Tibial nerve (tissue), 4 donors: Measurements from ENCODE around the gene NDUFA11. TPM values are rescaled to one million over a fixed set of nuclear protein-coding genes. Genes with fewer than 3 reads are reported as not detected.

ENCODE experiments used
- DNase-seq, 2 donors: peaks; one replicate each; pipeline ENCODE4 v3.0.0-alpha.2; 2019; ENCODE audit warnings: low spot score in 2 of 2
- H3K27ac ChIP-seq, 4 donors: fragments of 200-600 bp; sonication (generic) in 3 of 4; one replicate each; pipeline ENCODE4 v1.5.1; 2017 to 2019; ENCODE audit warnings: mild to moderate bottlenecking in 1 of 4
- H3K27me3 ChIP-seq, 2 donors: fragments of 200-600 bp; sonication (generic) in 1 of 2; one replicate each; pipeline versions ENCODE4 v1.5.1 to v1.6.0; 2017 to 2019
- H3K36me3 ChIP-seq, 3 donors: fragments of 200-600 bp; sonication (generic); one replicate each; pipeline ENCODE4 v1.5.1; 2018 to 2019
- H3K4me1 ChIP-seq, 4 donors: fragments of 200-600 bp; sonication (generic) in 3 of 4; one replicate each; pipeline ENCODE4 v1.5.1; 2017 to 2019
- H3K4me3 ChIP-seq, 4 donors: fragments of 200-600 bp; sonication (generic) in 3 of 4; one replicate each; pipeline ENCODE4 v1.5.1; 2017 to 2019; ENCODE audit warnings: mild to moderate bottlenecking in 1 of 4, moderate library complexity in 1 of 4
- H3K9me3 ChIP-seq, 4 donors: fragments of 200-600 bp; sonication (generic) in 3 of 4; one replicate each; pipeline ENCODE4 v1.5.1; 2017 to 2019
- EP300 ChIP-seq, 2 donors: sonication (generic); formaldehyde crosslinking; IDR thresholded peaks; one replicate each; pipeline ENCODE4 v1.6.1; 2017; ENCODE audit warnings: antibody characterized with exemption in 2 of 2, mild to moderate bottlenecking in 1 of 2
- POLR2A ChIP-seq, 2 donors: fragments of 450-650 bp; IDR thresholded peaks; one replicate each; pipeline ENCODE4 v1.6.1; 2017; ENCODE audit warnings: antibody characterized with exemption in 2 of 2, mild to moderate bottlenecking in 2 of 2, moderate library complexity in 2 of 2
- WGBS, 2 donors: methylation state at CpG; one replicate each; pipeline ENCODE4 v1.1.5; 2018; 5-methylcytosine and 5-hydroxymethylcytosine counted together
- total RNA-seq, 4 donors: library from RNA; depleted of rRNA; stranded (reverse); fragments of >200 nt; gene quantifications; one replicate each; pipeline ENCODE4 v1.1.0, GENCODE V29; 2016
- TF ChIP-seq, protein P1 (sequence below), 5 experiments: fragments of 200-600 bp in 3 of 5; fragments of 450-650 bp in 2 of 5; sonication (generic) in 3 of 5; IDR thresholded peaks; one replicate each; pipeline ENCODE4 v1.5.1; 2016 to 2019; ENCODE audit warnings: antibody characterized with exemption in 5 of 5, mild to moderate bottlenecking in 3 of 5, moderate library complexity in 2 of 5

NDUFA11 gene
- total RNA-seq, 4 donors from 2014 or later: 184 to 350 (median 216) TPM

DNA sequence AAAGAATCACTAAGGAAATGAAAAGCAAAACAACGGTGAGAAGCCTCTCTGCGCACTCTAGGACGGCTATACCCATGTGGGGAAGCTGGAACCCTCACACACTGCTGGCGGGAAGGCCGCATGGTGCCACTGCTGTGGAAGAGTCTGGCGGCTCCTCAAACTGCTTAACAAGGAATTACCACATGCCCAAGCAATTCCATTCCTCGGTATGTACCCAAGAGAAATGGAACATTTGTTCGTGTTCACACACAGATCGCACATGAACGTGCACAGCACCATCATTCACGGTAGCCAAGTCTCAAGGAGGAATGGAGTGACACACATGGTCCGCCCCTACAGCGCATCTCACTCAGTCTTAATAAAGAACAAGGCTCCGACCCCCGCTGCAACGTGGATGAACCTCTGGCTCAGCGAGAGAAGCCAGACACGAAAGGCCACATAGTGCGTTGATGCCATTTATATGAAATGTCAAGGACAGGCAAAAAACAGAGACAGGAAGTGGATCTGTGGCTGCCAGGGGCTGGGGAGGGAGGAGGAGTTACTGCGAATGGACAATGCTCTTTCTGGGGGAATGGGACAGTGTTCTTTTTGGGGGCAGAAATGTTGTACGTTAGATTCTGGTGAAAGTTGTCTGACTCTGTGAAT, 18.0 kb upstream of the NDUFA11 start:
- Histone ChIP-seq H3K27me3 (no peaks in the 10 kb centered on the region), H3K36me3 (peaks cover 0 to 96% (median 41%) of the 10 kb centered on the region in 3 donors), H3K4me3 (no peak overlapping the region), H3K9me3 (no peaks in the 10 kb centered on the region), H3K4me1 (peaks cover 0 to 28% (median 5%) of the 10 kb centered on the region in 4 donors), H3K27ac (peak overlapping the region in 2 of 4 donors; percentile 74 to 86)
- no peak for DNase-seq
- 71 to 72% methylated on average over 21 of the region's 21 CpGs for WGBS, 2 donors
- TF ChIP-seq EP300 (IDR thresholded peaks at IDR 0.05): peak in 1 of 2 donors; percentile 46
- TF ChIP-seq, protein P1, sequence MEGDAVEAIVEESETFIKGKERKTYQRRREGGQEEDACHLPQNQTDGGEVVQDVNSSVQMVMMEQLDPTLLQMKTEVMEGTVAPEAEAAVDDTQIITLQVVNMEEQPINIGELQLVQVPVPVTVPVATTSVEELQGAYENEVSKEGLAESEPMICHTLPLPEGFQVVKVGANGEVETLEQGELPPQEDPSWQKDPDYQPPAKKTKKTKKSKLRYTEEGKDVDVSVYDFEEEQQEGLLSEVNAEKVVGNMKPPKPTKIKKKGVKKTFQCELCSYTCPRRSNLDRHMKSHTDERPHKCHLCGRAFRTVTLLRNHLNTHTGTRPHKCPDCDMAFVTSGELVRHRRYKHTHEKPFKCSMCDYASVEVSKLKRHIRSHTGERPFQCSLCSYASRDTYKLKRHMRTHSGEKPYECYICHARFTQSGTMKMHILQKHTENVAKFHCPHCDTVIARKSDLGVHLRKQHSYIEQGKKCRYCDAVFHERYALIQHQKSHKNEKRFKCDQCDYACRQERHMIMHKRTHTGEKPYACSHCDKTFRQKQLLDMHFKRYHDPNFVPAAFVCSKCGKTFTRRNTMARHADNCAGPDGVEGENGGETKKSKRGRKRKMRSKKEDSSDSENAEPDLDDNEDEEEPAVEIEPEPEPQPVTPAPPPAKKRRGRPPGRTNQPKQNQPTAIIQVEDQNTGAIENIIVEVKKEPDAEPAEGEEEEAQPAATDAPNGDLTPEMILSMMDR (IDR thresholded peaks at IDR 0.05): no peak

DNA sequence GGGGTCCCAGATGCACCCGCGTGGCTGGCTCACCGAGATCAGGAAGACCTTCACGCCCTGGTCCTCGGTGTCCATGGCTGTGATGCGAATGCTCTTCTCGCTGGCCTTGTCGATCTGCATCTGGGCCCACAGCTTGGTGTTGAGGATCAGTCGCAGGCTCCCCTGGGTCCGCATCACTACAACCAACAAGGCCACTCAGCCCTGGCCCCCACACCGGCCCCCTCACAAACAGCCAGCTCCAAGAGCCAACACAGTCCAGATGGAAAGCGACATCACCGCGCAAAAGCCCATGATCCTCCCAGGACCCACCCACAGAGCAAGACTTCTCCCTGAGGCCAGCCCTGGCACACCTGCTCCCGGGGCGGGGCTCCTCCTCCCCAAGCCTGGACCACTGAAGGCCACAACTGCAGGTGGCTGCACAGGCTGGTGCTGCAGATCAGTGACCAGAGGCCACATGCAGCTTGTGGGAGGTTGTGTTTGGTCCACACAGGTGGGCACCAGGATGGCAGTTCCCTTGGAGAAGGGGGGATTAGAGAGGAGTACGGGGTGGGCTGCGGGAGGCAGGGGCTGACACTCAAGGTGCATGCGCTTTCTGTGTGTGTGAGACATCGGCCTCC, 15.0 kb upstream of the NDUFA11 start:
- Histone ChIP-seq H3K36me3 (peaks cover 0 to 88% (median 30%) of the 10 kb centered on the region in 3 donors), H3K27ac (no peak overlapping the region), H3K4me3 (no peak overlapping the region), H3K9me3 (no peaks in the 10 kb centered on the region), H3K4me1 (peaks cover 0 to 39% (median 21%) of the 10 kb centered on the region in 4 donors), H3K27me3 (no peaks in the 10 kb centered on the region)
- no peak for DNase-seq
- TF ChIP-seq, protein P1 (IDR thresholded peaks at IDR 0.05): no peak
- TF ChIP-seq POLR2A (IDR thresholded peaks at IDR 0.05) (no peak), EP300 (IDR thresholded peaks at IDR 0.05) (no peak)
- WGBS, 2 donors: 94 to 96% methylated on average over 17 to 20 of the region's 20 CpGs

DNA sequence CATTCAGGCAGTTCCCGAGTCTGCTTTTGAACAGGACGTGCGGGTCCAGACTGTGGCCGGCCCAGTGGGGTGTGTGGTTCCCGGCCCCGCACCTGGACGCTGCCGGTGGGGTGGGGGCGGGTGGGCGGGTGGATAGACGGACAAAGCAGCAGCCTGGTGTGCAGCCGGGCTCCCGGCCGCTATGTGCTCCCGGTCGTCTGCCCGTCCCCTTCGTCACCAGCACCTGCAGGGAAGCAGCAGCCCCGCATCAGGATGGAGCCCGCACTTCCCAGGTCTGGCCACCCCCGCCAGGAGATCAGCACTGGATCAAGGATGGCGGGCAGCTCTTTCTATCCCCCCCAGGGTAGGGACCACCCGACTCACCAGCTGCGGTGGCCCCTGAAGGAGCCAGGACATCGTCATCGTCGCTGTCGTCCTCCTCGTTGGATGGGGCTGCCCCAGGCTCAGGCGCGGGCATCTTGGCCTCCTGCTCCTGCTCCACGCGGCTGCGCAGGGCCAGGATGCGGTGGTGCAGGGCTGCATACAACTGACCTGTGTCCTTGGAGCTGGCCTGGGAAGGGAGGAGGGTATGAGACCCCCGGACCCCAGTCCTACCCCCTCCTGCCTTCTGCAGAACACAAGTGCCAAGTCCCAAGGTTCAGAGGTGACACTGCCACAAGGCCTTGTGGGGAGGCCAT, 14.0 kb upstream of the NDUFA11 start:
- 82 to 88% methylated on average over 5 to 36 of the region's 36 CpGs for WGBS, 2 donors
- DNase-seq: no peak
- no peak overlapping the region for H3K4me3 ChIP-seq
- H3K36me3 ChIP-seq: peaks cover 0 to 78% (median 22%) of the 10 kb centered on the region in 3 donors
- no peaks in the 10 kb centered on the region for H3K27me3 ChIP-seq
- TF ChIP-seq, protein P1 (IDR thresholded peaks at IDR 0.05): no peak
- TF ChIP-seq POLR2A (IDR thresholded peaks at IDR 0.05) (no peak), EP300 (IDR thresholded peaks at IDR 0.05) (no peak)
- H3K4me1 ChIP-seq: peaks cover 0 to 41% (median 21%) of the 10 kb centered on the region in 4 donors
- no peaks in the 10 kb centered on the region for H3K9me3 ChIP-seq
- peak overlapping the region in 1 of 4 donors; percentile 88 for H3K27ac ChIP-seq

DNA sequence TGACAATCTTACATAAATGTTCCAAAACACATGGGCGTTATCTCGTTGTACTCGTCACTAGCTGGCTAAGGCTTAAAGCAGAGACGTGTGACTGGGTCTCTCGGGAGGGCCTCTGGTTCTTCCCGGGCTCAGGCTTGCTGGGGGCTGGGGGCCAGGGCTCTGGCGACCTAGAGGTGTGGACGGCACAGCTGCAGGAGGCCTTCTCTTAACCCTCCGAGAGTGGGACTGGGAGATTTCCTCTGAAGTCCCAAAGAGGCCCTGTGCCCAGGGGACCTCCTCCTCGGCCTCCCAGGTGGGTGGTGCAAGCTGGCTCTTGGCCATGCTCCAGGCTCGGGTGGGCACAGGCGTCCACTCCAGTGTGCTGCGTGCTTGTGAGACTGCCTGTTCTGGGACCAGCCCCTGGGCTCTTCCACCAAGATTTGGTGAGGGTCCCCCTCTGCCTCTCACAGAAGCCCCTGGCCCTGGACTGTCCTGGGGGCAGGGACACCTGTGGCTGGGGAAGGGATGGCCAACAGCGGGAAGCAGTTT, 12.7 kb upstream of the NDUFA11 start:
- Histone ChIP-seq H3K4me1 (peaks cover 0 to 43% (median 22%) of the 10 kb centered on the region in 4 donors), H3K27ac (peak overlapping the region in 2 of 4 donors; percentile 88 to 95), H3K27me3 (no peaks in the 10 kb centered on the region), H3K4me3 (no peak overlapping the region), H3K9me3 (no peaks in the 10 kb centered on the region), H3K36me3 (peaks cover 0 to 66% (median 17%) of the 10 kb centered on the region in 3 donors)
- no peak for TF ChIP-seq POLR2A (IDR thresholded peaks at IDR 0.05)
- no peak for TF ChIP-seq EP300 (IDR thresholded peaks at IDR 0.05)
- TF ChIP-seq, protein P1 (IDR thresholded peaks at IDR 0.05): no peak
- whole genome bisulfite sequencing, 2 donors: 57 to 65% methylated on average over 13 to 14 of the region's 14 CpGs
- no peak for DNase-seq
